Measurements from ENCODE around the gene MRPS34.
"Not testable (repeated sequence)": the region's sequence is repeated elsewhere in the genome, so short reads cannot be mapped to it uniquely, and the experiment has no call there.

Gene MRPS34

DNA sequence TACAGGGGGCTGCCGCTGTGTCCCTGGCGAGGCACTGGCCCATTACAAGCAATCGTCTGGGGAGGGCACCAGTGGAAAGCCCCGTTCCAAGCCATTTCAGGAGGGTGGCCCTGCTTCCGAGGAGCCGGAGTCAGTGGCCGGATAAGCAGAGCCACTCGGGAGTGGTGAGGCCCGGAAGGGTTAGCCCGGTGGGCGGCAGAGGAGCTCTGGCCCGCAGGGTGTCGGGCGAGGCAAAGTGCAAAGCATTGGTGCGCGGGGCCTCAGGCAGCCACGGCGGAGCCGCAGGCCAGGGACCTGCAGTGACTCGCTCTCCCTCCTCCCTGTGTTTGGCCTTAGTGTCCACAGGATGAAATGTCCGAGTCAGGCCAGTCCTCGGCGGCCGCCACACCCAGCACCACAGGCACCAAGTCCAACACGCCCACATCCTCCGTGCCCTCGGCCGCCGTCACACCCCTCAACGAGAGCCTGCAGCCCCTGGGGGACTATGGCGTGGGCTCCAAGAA, 26.2 kb downstream of the MRPS34 start:
- no peak for DNase-seq

DNA sequence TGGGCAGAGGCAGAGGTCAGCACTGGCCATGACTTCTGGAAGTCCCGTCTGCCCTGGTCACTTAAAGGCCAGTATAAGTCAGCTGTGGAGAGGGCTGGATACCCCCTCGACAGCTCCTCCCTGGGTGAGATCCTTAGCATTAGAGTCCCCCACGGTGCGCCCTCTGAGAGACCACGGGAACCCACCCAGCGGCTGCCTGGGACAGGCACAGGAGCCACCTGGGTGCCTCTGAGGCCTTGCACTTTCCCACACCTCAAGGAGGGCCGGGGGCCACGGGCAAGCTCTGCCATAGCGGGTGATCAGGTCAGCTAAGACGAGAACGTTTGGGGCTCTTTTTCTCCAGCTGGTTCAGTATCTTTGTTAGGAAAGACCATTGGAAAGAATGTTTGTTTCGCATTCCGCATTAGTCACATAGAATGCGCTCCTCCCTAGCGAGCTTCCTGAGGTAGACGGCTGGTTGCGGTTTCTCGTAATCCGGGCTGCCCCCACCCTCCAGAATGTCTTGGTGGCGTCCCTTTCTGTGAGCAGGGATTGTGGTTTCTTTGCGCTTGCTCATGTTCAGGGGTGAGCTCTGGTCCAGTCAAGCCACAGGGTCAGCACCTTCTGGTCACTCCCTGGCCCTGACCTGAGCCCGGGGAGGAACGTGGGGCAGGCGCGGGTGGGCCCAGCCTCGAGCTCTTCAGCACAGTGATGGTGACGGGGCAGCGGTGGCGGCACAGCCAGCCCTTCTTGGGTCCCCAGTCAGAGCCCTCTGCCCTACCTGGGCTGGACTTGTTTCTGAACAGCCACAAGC, 26.8 kb downstream of the MRPS34 start:
- DNase-seq = no peak

DNA sequence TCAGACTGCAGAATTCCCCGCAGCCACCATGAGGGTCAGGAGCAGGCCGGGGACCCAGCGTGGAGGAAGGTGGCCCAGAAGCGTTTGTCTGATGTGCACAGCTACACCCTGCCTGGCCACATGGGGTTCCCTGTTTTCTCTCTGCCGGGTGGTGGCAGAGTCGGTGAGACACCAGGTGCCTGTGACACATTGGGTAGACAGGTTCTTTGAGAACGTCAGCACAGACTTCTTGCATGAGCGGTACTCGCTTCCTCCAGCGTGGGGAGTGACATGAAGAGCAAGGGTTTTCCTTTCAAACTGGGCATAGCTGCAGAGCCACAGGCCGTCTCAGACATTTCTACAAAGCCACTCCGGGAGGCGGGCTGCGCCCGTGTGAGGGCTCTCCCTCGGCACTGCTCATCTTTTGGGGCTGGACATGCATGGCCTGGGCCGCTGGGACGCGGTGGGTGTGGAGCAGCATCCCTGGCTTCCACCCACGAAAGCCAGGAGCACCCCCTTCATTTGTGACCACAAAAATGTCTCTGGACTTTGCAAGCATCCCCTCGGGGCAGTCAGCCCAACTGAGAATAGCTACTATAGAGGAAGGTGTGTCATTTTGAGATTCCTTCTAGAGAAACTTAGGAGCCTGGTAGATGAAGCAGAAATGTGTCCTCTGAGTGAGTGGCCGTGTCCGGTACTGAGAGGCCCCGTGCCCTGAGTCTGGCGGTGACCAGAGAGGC, 27.6 kb downstream of the MRPS34 start:
- no peak for DNase-seq

DNA sequence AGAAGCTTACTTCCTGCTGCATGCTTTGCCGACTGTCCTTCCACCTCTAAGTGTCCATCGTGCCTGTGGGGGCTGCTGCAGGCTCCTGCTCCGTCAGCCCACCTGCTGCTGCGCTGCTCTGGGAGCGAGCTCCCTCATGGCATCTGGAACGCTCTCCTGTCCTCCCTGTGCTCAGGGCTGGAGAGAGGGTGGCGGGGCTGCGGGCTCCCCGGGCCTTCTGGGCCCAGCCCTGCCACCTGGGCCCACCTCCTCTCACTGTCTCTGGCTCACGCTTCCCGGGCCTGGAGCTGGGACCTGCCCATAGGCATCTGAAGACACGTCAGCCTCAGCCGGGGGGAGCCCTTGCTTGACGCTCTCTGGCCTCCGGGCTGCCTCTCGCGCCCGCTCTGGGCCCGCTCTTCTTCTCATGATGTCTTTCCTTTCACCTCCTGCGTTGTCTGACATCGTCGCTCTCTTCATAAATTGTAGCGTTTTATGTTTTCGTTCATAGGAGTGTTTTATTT, 28.5 kb downstream of the MRPS34 start:
- DNase-seq = no peak

DNA sequence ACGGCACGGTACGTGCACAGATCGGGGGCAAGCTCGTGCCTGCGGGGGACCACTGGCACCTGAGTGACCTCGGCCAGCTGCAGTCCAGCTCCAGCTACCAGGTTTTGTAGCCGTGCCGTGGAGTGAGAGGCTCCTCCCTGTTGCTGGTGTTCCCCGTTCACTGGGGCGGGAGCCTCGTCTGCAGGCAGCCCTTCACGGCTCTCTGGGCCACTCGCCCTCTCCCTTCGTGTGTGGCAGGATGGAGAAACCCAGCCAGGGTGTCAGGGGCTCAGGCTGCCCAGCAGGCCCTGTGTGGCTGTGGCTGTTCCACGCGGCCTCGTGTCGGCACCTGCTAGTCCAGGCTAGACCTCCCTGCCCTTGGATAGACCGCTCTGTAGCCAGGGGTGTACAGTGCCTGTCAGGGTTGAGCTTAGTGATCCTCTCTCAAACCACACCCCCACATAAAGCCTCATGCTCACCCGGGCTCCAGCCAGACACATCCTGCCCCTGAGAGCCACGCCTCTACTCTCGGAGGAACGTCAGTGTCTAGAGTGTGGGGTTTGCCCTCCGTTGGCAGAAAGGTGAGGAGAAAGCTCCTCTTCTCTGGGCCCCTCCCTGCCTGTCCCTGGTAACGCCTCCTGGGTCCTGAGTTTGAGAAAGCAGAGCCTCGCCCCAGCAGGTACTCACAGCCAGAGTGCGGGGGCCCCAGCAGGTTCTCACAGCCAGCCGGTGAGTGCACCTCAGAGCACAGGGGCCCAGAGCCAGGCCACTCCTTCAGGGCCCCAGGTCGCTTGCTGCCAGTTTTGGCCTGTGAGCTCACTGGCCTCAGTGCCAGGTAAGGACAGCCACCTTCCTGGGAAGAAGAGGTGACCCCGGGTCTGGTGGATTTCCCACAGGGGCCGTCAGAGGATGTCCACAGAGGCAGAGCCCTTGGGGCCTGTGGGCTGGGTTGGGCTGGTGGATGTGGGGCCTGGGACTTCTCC, 29.3 kb downstream of the MRPS34 start:
- no peak for DNase-seq

DNA sequence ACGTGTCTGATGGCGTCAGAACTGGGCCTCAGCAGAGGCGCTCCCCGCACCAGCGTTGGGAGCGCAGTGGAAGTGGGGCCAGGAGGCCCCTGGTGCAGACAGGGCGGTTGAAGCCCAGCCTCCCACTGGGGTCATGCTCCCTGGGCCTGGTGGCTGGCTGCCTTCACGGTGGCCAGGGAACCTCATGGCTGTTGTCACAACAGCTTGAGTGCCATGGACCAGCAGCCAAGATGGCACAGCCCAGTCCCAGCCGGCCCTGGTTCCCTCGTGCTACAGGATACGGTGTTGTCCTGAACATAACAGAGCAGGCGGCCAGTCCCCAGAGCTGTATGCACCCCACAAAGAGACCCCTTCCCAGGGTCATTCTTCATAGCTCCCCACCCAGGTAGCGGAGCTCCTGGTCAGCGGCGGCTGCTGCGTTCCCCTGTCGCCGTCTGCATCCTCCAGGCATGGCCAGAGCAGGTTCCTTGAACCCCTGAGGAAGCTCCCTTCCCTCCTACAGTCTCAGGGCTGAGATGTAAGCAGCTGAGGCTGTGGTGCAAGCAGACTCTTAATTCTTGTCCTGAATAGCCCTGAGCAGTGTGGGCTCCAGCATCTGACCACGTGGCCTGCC, 31.3 kb downstream of the MRPS34 start:
- no peak for DNase-seq

DNA sequence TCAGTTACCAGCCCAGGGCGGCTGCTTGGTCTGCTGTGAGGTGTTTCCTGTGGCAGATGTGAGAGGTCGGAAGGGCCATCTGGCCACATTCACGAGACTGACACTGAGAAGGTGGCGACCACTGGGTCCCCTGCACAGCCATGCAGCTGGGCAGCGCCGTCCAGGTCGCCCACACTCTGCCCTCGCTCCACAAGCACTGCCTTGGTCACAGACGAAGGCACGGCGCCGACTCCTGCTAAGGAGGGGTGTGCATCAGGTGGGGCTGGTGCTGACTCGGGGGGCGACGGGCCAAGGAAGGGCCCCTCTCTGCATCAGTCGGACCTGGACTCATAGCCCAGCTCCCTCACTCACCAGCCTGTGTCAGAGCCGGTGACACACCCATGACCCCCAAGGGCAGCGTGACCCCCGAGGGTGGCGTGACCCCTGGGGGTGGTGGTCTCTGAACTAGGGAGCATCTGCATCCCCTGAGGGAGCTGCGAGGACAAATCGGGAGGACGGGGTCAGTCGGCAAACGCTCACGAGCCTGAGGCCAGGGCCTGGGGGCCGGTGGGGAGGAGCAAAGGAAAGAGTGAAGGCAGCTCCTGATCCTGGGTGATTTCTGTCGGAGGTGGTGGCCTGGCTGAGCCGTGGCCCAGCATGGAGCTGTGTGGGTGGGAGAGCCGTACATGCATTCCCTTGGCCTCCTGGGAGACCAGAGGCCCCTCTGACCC, 32.0 kb downstream of the MRPS34 start:
- no peak for DNase-seq

DNA sequence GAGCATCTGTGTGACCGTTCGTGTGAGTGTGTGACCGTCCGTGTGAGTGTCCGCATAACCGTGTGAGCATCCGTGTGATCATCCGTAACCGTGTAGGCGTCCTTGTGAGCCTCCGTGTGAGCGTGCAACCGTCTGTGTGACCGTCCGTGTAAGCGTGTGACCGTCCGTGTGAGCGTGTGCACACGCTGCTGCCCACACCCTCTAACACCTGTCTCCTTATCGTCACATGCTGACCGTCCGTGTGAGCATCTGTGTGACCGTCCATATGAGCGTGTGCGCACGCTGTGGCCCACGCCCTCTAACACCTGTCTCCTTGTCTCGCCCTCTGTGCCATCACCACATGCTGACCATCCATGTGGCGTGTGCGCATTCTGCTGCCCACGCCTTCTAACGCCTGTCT, 32.7 kb downstream of the MRPS34 start:
- no peak for DNase-seq

DNA sequence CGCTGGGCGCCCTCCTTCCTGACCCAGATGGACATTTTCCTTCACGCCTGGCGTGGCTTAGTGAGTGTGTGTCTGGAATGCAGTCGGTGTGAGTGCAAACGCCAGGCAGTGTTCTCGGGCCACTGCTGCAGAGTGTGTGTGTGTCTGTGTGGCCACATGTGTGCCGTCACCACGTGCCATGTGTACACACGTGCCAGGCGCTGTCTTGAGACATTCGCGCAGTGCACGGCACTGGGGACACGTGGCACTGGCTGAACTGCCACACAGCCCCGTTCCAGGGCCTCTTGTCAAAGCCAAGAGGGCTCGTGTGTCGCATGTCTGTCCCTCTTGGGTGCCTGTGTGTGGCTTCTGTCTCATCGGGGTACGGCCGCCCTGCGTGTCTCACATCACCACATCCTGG, 38.1 kb downstream of the MRPS34 start:
- DNase-seq = no peak

DNA sequence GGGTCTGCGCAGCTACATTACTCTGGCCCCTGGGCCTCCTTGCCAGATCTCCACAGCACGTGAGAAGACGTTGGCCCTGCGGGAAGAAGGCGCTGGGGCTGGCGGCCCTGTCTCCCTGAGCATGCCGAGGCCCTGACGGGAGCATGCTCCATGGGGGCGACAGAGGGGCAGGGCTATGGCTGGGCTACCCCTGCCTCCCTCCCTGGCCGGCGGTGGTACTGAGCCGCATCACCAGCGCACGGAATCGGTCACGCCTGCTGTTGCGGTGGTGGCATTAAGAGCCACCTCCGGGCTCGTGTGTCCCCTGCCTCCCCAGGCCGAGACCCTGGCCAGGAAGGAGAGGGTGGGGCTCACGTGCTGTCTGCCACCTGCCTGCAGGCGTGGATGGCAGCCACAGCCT, 38.8 kb downstream of the MRPS34 start:
- DNase-seq = no peak

DNA sequence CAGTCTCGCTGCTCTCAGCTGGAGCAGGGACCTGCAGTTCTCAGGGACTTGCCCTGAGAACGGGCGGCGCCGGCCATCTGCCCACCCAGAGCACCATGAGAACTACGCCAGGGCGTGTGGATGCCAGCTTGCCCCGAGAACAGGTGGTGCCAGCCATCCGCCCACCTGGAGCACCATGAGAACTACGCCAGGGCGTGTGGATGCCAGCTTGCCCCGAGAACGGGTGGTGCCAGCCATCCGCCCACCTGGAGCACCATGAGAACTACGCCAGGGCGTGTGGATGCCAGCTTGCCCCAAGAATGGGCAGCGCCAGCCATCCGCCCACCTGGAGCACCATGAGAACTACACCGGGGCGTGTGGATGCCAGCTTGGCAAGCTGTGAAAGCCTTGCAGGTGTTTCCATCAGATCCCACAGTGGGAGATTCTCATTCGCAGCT, 40.4 kb downstream of the MRPS34 start:
- not testable (repeated sequence) for DNase-seq

DNA sequence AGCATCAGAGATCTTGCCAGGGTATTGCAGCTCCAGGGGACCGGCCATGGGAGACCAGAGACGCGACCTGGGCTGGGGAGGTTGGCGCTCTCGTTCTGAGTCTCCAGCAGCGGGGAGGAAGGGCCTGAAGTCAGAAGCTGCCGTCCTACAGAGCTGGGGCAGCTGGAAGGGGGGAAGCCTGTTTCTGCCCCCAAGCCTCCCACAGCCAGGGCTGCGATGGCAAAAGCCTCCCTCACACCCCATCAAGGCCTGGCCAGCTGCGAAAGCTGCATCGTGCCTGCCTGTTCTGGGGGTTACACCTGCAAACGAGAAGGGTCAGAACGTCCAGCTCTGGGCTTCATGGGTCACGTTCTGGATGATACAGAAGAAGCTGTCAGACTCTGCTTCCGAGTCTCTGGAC, 40.9 kb downstream of the MRPS34 start:
- DNase-seq = no peak

DNA sequence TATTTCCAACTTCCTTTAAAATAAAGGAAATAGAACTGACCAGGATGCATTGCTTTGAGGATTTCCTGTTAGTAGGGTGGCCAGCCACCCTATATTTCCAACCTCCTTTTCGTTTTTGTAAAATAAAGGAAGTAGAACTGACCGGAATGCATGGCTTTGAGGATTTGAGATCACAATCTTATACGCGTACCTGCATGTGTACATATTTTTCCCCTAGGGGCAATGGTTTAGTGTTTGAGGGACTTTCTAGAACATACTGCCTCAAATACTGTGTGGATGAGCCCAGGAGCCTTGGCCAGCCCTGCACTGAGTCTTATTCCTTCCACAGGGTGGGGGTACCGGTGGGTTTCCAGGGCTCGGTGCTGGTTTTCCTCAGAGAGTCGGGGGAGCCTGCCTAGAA, 41.3 kb downstream of the MRPS34 start:
- no peak for DNase-seq

DNA sequence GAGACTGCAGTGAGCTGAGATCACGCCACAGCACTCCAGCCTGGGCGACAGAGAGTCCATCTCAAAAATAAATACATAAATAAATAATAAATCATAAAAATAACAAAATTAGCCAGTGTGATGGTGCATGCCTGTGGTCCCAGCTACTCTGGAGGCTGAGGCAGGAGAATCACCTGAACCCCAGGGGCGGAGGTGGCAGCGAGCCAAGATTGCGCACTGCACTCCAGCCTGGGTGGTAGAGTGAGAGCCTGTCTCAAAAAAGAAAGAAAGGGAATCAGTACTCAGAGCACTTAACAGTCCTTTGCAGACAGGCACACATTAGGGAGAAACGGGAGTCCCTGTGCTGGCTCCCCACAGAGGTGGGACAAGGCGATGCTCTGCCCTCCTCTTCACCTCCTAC, 41.9 kb downstream of the MRPS34 start:
- no peak for DNase-seq

DNA sequence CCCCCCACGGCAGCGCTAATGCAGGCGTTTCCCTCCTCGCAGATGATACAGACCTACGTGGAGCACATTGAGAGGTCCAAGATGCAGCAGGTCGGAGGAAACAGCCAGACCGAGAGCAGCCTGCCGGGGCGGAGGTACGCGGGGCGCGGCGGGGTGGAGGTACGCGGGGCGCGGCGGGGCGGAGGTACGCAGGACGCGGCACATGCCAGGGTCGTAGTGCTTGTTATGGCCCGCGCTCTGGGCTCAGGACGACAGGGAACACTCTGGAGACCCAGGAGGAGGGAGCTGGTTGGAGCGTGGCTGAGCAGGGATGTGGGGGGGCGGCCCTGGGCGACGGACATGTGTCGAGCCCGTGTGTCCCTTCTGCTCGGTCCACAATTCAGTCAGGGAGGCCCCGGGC, 43.5 kb downstream of the MRPS34 start:
- DNase-seq = no peak

DNA sequence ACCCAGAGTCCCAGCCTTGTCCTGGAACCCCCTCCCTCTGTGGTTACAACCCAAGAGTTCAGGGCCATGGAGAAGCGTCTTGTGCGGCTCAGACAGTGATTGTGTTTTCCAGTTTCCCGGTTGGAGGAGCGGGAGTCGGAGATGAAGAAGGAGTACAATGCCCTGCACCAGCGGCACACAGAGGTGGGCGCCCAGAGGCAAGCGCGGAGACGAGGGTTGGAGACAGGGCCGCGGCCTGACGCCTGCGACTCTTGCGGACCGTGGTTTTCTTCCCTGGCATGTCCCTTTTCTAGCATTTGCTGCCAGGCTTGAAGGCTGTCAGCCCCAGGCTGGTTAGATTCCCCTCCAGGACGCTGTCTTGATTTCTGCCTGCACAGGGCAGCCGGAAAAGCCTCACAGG, 43.9 kb downstream of the MRPS34 start:
- no peak for DNase-seq

DNA sequence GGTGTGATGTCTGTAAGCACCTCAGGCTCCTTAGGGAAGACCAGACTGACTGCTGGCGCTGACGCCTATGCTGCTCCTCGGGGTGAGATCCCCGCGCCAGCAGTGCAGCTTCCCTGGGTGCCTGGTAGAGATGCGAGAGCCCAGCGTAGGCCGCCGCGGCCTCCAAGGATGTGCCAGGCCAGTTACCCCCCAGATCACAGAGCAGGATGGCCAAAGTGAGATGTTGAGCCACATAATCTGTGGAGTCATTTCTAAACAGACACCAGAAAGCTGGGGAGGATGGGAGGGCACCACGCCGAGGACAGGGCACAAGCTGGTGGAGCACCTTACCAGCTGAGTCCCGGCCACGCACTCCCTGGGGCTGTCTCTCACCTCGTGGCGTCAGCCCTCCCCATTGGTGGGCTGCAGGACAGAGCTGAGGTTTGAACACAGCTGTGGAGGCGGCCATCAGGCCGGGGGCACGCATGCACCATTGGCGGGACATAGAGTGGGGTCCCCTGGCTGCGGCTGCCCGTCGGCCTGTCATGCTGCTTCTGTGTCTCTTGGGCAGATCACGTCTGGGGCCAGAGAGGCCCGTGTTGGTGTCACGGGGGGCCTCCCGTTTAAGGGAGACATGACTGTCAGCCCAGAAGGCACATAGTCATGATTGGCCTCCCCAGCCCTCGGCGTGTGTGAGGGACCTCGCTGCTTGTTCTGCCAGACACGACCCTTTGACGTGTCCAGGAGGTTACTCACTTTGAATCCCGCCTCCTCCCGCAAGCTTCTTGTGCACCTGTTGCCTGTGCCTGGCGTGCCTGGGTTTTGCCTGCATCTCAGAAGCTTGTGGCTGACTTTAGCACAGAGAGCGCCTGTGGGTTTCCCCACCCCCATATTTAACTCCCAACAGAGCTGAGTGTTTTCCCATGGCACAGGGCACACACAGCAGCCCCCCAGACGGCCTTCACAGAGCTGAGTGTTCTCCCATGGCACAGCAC, 45.0 kb downstream of the MRPS34 start:
- no peak for DNase-seq

DNA sequence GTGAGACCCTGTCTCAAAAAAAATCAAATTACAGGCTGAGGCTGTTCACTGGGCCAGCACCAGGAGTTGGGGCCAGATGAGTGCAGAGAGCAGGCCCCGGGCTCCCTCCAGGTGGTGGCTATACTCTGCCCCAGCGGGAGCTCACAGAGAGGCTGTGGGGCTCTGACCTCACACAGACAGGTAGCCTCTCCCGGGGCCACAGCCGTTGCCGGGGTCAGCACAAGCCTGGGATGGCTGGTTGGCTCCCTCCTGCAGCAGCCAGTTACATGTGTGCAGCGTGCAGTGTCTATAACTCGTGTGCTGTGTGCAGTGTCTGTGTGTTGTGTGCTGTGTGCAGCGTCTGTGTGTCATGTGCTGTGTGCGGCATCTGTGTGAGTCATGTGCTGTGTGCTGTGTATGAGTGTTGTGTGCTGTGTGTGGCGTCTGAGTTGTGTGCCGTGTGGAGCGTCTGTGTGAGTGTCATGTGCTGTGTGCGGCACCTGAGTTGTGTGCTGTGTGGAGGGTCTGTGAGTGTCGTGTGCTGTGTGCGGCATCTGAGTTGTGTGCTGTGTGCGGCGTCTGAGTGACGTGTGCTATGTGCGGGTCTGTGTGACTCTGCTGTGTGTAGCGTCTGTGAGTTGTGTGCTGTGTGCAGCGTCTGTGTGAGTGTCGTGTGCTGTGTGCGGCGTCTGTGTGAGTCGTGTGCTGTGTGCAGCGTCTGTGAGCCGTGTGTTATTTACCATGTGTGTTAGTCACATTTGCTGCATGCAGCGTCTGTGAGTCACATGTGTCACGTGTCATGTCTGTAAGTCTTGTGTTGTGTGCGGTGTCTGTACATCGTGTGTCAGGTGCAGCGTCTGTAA, 46.1 kb downstream of the MRPS34 start:
- DNase-seq = no peak

DNA sequence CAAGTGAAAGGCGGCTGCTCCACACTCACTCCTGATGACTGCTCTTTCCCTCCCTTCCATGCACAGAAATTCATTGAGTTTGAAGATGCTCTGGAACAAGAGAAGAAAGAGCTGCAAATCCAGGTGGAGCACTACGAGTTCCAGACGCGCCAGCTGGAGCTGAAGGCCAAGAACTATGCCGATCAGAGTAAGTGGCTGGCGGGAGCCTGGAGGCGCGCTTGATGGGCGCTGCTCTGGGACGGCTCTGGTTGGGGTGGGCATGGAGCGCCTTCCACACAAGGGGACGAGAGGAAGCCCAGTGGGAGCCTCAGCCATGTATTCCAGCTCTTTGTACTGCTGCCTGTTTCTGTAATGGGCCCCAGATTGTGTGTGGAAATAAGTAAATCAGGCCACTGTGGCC, 48.4 kb downstream of the MRPS34 start:
- DNase-seq = no peak

Measured in NCI-H1048 (cell line).